PFSK-1 (cell line): Measurements from ENCODE around the gene MAP2K1.

Experiments
- FOXP2 ChIP-seq: optimal IDR thresholded peaks from 2 replicates; pipeline ENCODE3; 2011; ENCODE audit warnings: borderline replicate concordance, control low read depth, inconsistent platforms; ENCODE audit not compliant: insufficient read depth; ENCODE audit errors: extremely low read length, extremely low read depth
- POLR2AphosphoS5 ChIP-seq: IDR thresholded peaks from 2 replicates; pipeline ENCODE4 v1.6.1; 2012; ENCODE audit warnings: low read depth, mild to moderate bottlenecking, control low read depth, low read length, moderate library complexity
- REST ChIP-seq, 2 experiments: IDR thresholded peaks; 2 replicates each; pipeline versions ENCODE4 v1.6.1 to v1.8.0; 2011 to 2012; ENCODE audit warnings: low read depth in 2 of 2, low read length in 2 of 2, control low read depth in 1 of 2, inconsistent platforms in 1 of 2, mild to moderate bottlenecking in 1 of 2, moderate library complexity in 1 of 2; ENCODE audit not compliant: insufficient read depth in 1 of 2
- SIN3A ChIP-seq: IDR thresholded peaks from 2 replicates; pipeline ENCODE4 v1.6.1; 2012; ENCODE audit warnings: mild to moderate bottlenecking, low read length, moderate library complexity, borderline replicate concordance; ENCODE audit not compliant: insufficient read depth
- TAF1 ChIP-seq: IDR thresholded peaks from 2 replicates; pipeline ENCODE4 v1.6.1; 2012; ENCODE audit warnings: low read length, control low read depth, borderline replicate concordance; ENCODE audit not compliant: insufficient read depth

The MAP2K1 gene

GRCh38 chr15:66389859-66390381 is 3.2 kb downstream of the MAP2K1 start:
- no peak for TF ChIP-seq TAF1
- no peak for TF ChIP-seq FOXP2
- no peak for TF ChIP-seq POLR2AphosphoS5
- no peak for TF ChIP-seq REST (IDR thresholded peaks at IDR 0.05; ENCODE audit: insufficient read depth in 1 of 2, low read depth in 2 of 2, low read length in 2 of 2)
- no peak for TF ChIP-seq SIN3A

DNA sequence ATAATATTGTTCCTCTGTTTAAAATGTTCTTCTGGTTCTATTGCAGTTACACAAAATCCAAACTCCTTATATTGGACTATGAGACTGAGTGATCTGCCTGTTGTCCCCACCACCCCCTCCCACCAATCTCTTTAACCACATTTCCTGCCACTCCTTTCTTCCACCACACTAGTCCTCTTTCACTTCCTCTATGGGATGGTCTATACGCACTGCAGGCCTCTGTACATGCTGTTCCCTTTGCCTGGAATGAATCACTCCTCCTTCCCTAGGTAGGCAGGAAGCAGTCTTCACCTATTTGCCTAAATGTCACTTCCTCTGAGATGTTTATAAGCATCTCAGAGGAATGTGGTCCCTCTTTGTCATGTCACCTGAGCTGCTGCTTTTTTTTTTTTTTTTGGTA is 4.0 kb downstream of the MAP2K1 start:
- TF ChIP-seq FOXP2: no peak
- TF ChIP-seq POLR2AphosphoS5: no peak
- TF ChIP-seq TAF1: no peak
- TF ChIP-seq REST (IDR thresholded peaks at IDR 0.05; ENCODE audit: insufficient read depth in 1 of 2, low read depth in 2 of 2, low read length in 2 of 2): no peak
- TF ChIP-seq SIN3A: no peak

- TF ChIP-seq REST (IDR thresholded peaks at IDR 0.05; ENCODE audit: insufficient read depth in 1 of 2, low read depth in 2 of 2, low read length in 2 of 2): no peak
- no peak for TF ChIP-seq SIN3A
- no peak for TF ChIP-seq POLR2AphosphoS5
- no peak for TF ChIP-seq FOXP2
- TF ChIP-seq TAF1: no peak
Observed at GRCh38 chr15:66394472-66394871, 7.8 kb downstream of the MAP2K1 start.

DNA sequence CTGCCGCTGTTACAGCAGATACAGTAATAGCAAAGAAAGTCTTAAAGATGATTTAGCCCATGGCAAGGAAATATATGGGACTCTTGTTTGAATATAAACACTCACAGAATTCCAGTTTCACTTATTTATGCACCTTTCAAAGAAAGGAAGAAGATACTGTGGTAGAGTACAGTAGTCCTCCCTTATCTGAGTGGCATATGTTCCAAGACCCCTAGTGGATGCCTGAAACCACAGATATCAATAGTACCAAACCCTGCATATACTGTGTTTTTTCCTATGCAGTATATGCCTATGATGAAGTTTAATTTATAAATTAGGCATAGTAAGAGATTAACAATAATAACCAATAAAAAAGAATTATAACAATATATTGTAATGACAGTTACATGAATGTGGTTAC is 8.2 kb downstream of the MAP2K1 start:
- no peak for TF ChIP-seq FOXP2
- TF ChIP-seq SIN3A: no peak

DNA sequence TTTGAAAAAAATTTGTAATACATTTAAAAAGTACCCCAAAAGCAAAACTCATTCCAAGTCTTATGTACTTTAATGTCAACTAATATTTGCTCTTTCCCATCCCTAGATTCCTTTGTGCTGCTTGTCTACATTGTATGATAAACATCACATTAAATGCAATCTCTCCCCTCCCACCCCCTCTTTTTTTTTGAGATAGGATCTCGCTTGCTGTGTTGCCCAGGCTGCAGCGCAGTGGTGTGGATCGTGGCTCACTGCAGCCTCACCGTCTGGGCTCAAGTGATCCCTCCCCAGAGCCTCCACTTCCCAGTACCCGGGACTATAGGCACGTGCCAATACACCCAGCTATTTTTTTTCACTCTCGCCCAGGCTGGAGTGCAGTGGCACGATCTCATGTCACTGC is 12.6 kb downstream of the MAP2K1 start:
- TF ChIP-seq FOXP2 (no peak), SIN3A (no peak), POLR2AphosphoS5 (no peak), REST (IDR thresholded peaks at IDR 0.05; ENCODE audit: insufficient read depth in 1 of 2, low read depth in 2 of 2, low read length in 2 of 2) (no peak), TAF1 (no peak)
